Measurements from ENCODE around the gene DIDO1.

The DIDO1 gene

GRCh38 chr20:62888910-62889309, 37.4 kb downstream of the DIDO1 start:
- Histone ChIP-seq H3K27me3 (ENCODE audit: control insufficient read depth, insufficient read depth, low read length) (no peaks in the 10 kb centered on the region), H3K79me2 (peaks cover 2% of the 10 kb centered on the region), H3K9ac (no peak overlapping the region), H3K4me1 (no peaks in the 10 kb centered on the region), H3K9me3 (ENCODE audit: control insufficient read depth, low read length) (no peaks in the 10 kb centered on the region), H3K4me2 (ENCODE audit: low read length) (no peak overlapping the region), H3K27ac (no peak overlapping the region), H3K4me3 (ENCODE audit: low read depth, low read length) (no peak overlapping the region), H2AFZ (no peak overlapping the region), H3K36me3 (ENCODE audit: control insufficient read depth, insufficient read depth, low read length) (no peaks in the 10 kb centered on the region)
- TF ChIP-seq, protein P1, sequence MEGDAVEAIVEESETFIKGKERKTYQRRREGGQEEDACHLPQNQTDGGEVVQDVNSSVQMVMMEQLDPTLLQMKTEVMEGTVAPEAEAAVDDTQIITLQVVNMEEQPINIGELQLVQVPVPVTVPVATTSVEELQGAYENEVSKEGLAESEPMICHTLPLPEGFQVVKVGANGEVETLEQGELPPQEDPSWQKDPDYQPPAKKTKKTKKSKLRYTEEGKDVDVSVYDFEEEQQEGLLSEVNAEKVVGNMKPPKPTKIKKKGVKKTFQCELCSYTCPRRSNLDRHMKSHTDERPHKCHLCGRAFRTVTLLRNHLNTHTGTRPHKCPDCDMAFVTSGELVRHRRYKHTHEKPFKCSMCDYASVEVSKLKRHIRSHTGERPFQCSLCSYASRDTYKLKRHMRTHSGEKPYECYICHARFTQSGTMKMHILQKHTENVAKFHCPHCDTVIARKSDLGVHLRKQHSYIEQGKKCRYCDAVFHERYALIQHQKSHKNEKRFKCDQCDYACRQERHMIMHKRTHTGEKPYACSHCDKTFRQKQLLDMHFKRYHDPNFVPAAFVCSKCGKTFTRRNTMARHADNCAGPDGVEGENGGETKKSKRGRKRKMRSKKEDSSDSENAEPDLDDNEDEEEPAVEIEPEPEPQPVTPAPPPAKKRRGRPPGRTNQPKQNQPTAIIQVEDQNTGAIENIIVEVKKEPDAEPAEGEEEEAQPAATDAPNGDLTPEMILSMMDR (IDR thresholded peaks at IDR 0.05) = no peak

DNA sequence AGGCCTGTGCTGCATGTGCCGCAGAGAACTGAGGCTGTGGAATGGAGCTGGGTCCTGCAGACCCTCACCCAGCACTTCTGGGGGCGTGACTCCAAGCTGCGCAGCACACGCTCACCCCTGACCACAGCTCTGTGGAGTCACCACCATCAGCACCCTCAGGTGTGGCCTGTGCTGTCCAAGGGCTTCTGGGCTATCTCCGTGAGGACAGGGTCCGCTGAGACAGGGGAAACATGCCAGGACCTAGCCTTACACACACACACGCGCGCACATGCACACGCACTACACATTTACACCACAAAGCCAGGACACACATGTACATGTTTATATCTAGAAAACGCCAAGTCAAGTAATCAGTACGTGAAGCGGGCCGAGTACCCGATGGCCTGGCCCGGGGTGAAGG, 37.9 kb downstream of the DIDO1 start:
- TF ChIP-seq, protein P1 (IDR thresholded peaks at IDR 0.05) = no peak
- no peak overlapping the region for H3K4me3 ChIP-seq (ENCODE audit: low read depth, low read length)
- H3K4me2 ChIP-seq (ENCODE audit: low read length) = no peak overlapping the region
- H3K27me3 ChIP-seq (ENCODE audit: control insufficient read depth, insufficient read depth, low read length) = no peaks in the 10 kb centered on the region
- H3K9me3 ChIP-seq (ENCODE audit: control insufficient read depth, low read length) = no peaks in the 10 kb centered on the region
- no peak overlapping the region for H3K27ac ChIP-seq
- no peaks in the 10 kb centered on the region for H3K4me1 ChIP-seq
- no peaks in the 10 kb centered on the region for H3K36me3 ChIP-seq (ENCODE audit: control insufficient read depth, insufficient read depth, low read length)
- H3K9ac ChIP-seq = no peak overlapping the region
- no peak overlapping the region for H2AFZ ChIP-seq
- H3K79me2 ChIP-seq = peaks cover 2% of the 10 kb centered on the region

DNA sequence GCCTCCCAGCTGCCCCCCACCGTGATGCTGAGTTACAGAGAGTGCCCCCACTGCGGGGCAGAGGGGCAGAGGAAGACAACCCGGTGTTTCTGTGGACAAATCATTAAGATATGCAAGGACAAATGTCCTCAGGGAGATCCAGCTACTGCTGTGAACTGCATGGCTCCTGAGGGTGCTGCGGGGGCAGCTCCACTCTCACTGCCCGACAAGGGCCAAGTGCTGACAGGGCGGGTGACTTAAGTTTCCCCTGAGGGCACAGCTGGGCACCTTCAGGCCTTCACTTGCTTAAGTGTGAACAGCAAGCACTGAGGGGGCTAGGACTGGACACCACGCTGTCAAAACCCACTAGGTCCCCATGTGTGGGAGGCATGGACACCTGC, 38.5 kb downstream of the DIDO1 start:
- no peaks in the 10 kb centered on the region for H3K4me1 ChIP-seq
- H3K27me3 ChIP-seq (ENCODE audit: control insufficient read depth, insufficient read depth, low read length) = no peaks in the 10 kb centered on the region
- H3K9ac ChIP-seq = no peak overlapping the region
- TF ChIP-seq, protein P1 (IDR thresholded peaks at IDR 0.05) = no peak
- H3K9me3 ChIP-seq (ENCODE audit: control insufficient read depth, low read length) = no peaks in the 10 kb centered on the region
- no peak overlapping the region for H3K27ac ChIP-seq
- H3K4me3 ChIP-seq (ENCODE audit: low read depth, low read length) = no peak overlapping the region
- peaks cover 2% of the 10 kb centered on the region for H3K79me2 ChIP-seq
- no peak overlapping the region for H2AFZ ChIP-seq
- no peaks in the 10 kb centered on the region for H3K36me3 ChIP-seq (ENCODE audit: control insufficient read depth, insufficient read depth, low read length)
- no peak overlapping the region for H3K4me2 ChIP-seq (ENCODE audit: low read length)

DNA sequence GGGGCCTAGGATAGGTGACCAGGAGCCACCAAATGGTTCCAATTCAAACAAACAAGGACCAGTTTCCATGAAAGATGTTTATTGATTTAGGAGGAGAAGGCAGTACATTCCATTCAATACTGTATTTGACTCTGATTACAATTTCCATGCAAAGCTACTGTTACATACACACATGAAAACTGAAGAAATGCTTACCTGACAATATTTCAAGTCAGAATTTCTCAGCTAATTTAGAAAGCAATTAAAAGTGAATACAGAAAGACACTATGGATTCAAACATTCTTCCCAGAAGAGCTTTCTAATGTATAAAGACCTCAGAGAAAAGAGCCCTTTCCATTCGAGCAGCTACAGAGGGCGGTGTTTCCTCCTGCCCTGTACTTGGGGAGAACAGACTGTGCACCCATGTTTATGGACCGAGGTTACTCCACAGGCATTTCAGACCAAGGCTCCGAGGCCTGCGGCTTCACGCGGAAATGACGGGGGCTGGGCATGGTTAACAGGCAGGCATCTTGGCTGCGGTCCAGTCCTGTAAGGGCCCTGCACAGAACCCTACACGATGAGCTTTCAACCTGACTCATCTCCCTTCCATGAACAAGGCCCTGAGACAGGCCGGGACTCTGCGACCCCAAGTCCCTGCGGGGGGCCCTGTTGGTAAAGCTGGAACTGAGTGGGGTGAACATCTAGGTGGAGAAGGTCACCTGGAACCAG, 39.0 kb downstream of the DIDO1 start:
- Histone ChIP-seq H3K27ac (no peak overlapping the region), H3K4me1 (no peaks in the 10 kb centered on the region), H2AFZ (no peak overlapping the region), H3K27me3 (ENCODE audit: control insufficient read depth, insufficient read depth, low read length) (no peaks in the 10 kb centered on the region), H3K4me2 (ENCODE audit: low read length) (no peak overlapping the region), H3K36me3 (ENCODE audit: control insufficient read depth, insufficient read depth, low read length) (no peaks in the 10 kb centered on the region), H3K9ac (no peak overlapping the region), H3K9me3 (ENCODE audit: control insufficient read depth, low read length) (no peaks in the 10 kb centered on the region), H3K79me2 (peaks cover 2% of the 10 kb centered on the region), H3K4me3 (ENCODE audit: low read depth, low read length) (no peak overlapping the region)
- TF ChIP-seq, protein P1 (IDR thresholded peaks at IDR 0.05) = no peak

DNA sequence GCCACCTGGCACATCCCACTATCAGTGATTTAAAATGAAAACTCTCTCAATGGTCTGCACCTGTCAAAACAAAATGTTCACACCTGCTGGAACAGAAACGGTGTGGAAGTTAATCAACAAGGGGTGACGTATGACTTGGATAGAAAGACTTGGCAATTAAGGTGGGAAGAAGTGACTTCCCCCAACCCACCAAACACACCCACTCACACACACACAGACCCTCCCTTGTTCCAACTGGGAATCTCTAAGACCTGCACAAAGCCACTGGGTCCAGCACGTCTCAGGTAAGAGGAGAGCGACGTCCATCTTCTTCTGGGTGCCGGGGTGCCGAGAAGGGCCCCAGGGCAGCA, 39.6 kb downstream of the DIDO1 start:
- no peak overlapping the region for H3K4me2 ChIP-seq (ENCODE audit: low read length)
- H3K9ac ChIP-seq = no peak overlapping the region
- no peak overlapping the region for H3K27ac ChIP-seq
- H3K27me3 ChIP-seq (ENCODE audit: control insufficient read depth, insufficient read depth, low read length) = no peaks in the 10 kb centered on the region
- H3K9me3 ChIP-seq (ENCODE audit: control insufficient read depth, low read length) = no peaks in the 10 kb centered on the region
- H3K4me3 ChIP-seq (ENCODE audit: low read depth, low read length) = no peak overlapping the region
- H3K4me1 ChIP-seq = no peaks in the 10 kb centered on the region
- peaks cover 2% of the 10 kb centered on the region for H3K79me2 ChIP-seq
- no peak overlapping the region for H2AFZ ChIP-seq
- TF ChIP-seq, protein P1 (IDR thresholded peaks at IDR 0.05) = no peak
- H3K36me3 ChIP-seq (ENCODE audit: control insufficient read depth, insufficient read depth, low read length) = no peaks in the 10 kb centered on the region

All from parathyroid adenoma (tissue), 2 donors.